H1 (cell line): ENCODE measurements around the gene PPFIA2. TPM values are rescaled to one million over a fixed set of nuclear protein-coding genes. Genes with fewer than 3 reads are reported as not detected.

Experiments
- CTCF ChIA-PET: fragments of 300-600 bp; sonication (Branson Sonifier 250); formaldehyde crosslinking; loops from one replicate; lab custom pipeline; 2021; ENCODE audit not compliant: partially characterized antibody; lab: Charles Lee
- POLR2A ChIA-PET: fragments of 300-600 bp; sonication (Branson Sonifier 250); formaldehyde crosslinking; loops from one replicate; lab custom pipeline; 2021; ENCODE audit warnings: inconsistent platforms; ENCODE audit not compliant: partially characterized antibody; lab: Charles Lee
- DNase-seq, 2 experiments: peaks; one replicate each; pipeline versions ENCODE4 v3.0.0 to v3.0.0-alpha.2; 2010 to 2022; ENCODE audit warnings: low spot score in 2 of 2, low read depth in 1 of 2, mixed read lengths in 1 of 2
- FAIRE-seq: peaks from 2 replicates; lab custom pipeline; 2011; peaks lifted over from hg19 to GRCh38; lab: Jason Lieb, UNC
- H2AFZ ChIP-seq: 2 replicates; pipeline ENCODE4 v1.8.1; 2012; ENCODE audit warnings: low read length, inconsistent platforms
- H2AK5ac ChIP-seq: 2 replicates; pipeline ENCODE4 v1.6.1; 2013; ENCODE audit warnings: low read depth, low read length
- H2BK120ac ChIP-seq: replicated peaks from 2 replicates; pipeline ENCODE3; 2013; ENCODE audit warnings: low read depth, low read length, inconsistent platforms
- H2BK12ac ChIP-seq: 2 replicates; pipeline ENCODE4 v1.6.1; 2013; ENCODE audit warnings: low read depth, low read length
- H2BK15ac ChIP-seq: 2 replicates; pipeline ENCODE4 v1.6.1; 2013; ENCODE audit warnings: low read length
- H2BK20ac ChIP-seq: 2 replicates; pipeline ENCODE4 v1.6.1; 2013; ENCODE audit warnings: low read length
- H2BK5ac ChIP-seq: 2 replicates; pipeline ENCODE4 v1.6.1; 2013; ENCODE audit warnings: low read depth, low read length
- H3K14ac ChIP-seq: 2 replicates; pipeline ENCODE4 v1.6.1; 2013; ENCODE audit warnings: inconsistent platforms; ENCODE audit not compliant: insufficient read length
- H3K18ac ChIP-seq: 2 replicates; pipeline ENCODE4 v1.6.1; 2013; ENCODE audit warnings: low read length; ENCODE audit errors: extremely low read depth
- H3K23ac ChIP-seq: 2 replicates; pipeline ENCODE4 v1.6.1; 2013; ENCODE audit warnings: inconsistent platforms; ENCODE audit not compliant: insufficient read length
- H3K23me2 ChIP-seq: 2 replicates; pipeline ENCODE4 v1.6.1; 2013; ENCODE audit warnings: low read depth, low read length
- H3K27ac ChIP-seq: 2 replicates; pipeline ENCODE4 v1.6.1; 2011; ENCODE audit warnings: low read depth, low read length, inconsistent platforms
- H3K27me3 ChIP-seq, 4 experiments: replicated peaks in 1 of 4; 1 replicate in 1 of 4; 2 replicates in 3 of 4; pipeline versions ENCODE4 v1.6.1 to v1.8.1; 2011 to 2013; ENCODE audit warnings: low read length in 3 of 4, mild to moderate bottlenecking in 3 of 4, inconsistent platforms in 2 of 4, mixed read lengths in 2 of 4, moderate library complexity in 1 of 4; ENCODE audit not compliant: control insufficient read depth in 3 of 4, insufficient read depth in 3 of 4; ENCODE audit errors: extremely low read depth in 1 of 4
- H3K36me3 ChIP-seq, 4 experiments: 2 replicates each; pipeline versions ENCODE4 v1.6.1 to v1.8.1; 2011 to 2013; ENCODE audit warnings: mild to moderate bottlenecking in 4 of 4, low read length in 3 of 4, moderate library complexity in 2 of 4, control low read depth in 1 of 4, inconsistent platforms in 1 of 4; ENCODE audit not compliant: insufficient read depth in 4 of 4, control insufficient read depth in 2 of 4
- H3K4ac ChIP-seq: replicated peaks from 2 replicates; pipeline ENCODE3; 2013; ENCODE audit warnings: low read length, low read depth, mixed read lengths, inconsistent platforms; ENCODE audit not compliant: insufficient read length
- H3K4me1 ChIP-seq, 4 experiments: replicated peaks in 1 of 4; 1 replicate in 1 of 4; 2 replicates in 3 of 4; pipeline versions ENCODE4 v1.6.1 to v1.8.1; 2011 to 2013; ENCODE audit warnings: low read length in 3 of 4, inconsistent platforms in 2 of 4, mixed read lengths in 1 of 4; ENCODE audit not compliant: insufficient read depth in 4 of 4, control insufficient read depth in 3 of 4
- H3K4me2 ChIP-seq, 2 experiments: 2 replicates each; pipeline versions ENCODE4 v1.6.1 to v1.8.1; 2011 to 2013; ENCODE audit warnings: low read depth in 2 of 2, low read length in 2 of 2, control low read depth in 1 of 2, inconsistent platforms in 1 of 2, mild to moderate bottlenecking in 1 of 2; ENCODE audit not compliant: insufficient read depth in 1 of 2
- H3K4me3 ChIP-seq, 4 experiments: fragments of 200-600, 300-600 bp in 1 of 4; sonication (generic), shearing (Covaris generic), sonication (Bioruptor Twin) in 1 of 4; 2 replicates each; pipeline versions ENCODE4 v1.5.1 to v1.8.1; 2011 to 2016; ENCODE audit warnings: low read length in 4 of 4, low read depth in 3 of 4, control low read depth in 2 of 4, inconsistent platforms in 2 of 4, mild to moderate bottlenecking in 2 of 4, mixed read lengths in 1 of 4, moderate library complexity in 1 of 4; ENCODE audit not compliant: insufficient read depth in 2 of 4; ENCODE audit errors: extremely low read depth in 1 of 4
- H3K56ac ChIP-seq: replicated peaks from 2 replicates; pipeline ENCODE3; 2013; ENCODE audit warnings: low read depth, mild to moderate bottlenecking, mixed read lengths, low read length, inconsistent platforms; ENCODE audit not compliant: insufficient read length
- H3K79me1 ChIP-seq: 2 replicates; pipeline ENCODE4 v1.6.1; 2013; ENCODE audit warnings: low read depth, low read length, control low read depth
- H3K79me2 ChIP-seq, 2 experiments: 2 replicates each; pipeline versions ENCODE4 v1.6.1 to v1.8.1; 2012 to 2013; ENCODE audit warnings: low read length in 2 of 2, mild to moderate bottlenecking in 2 of 2, inconsistent platforms in 1 of 2; ENCODE audit not compliant: insufficient read depth in 2 of 2, control insufficient read depth in 1 of 2
- H3K9ac ChIP-seq, 4 experiments: replicated peaks in 1 of 4; 1 replicate in 1 of 4; 2 replicates in 3 of 4; pipeline versions ENCODE4 v1.6.1 to v1.8.1; 2011 to 2013; ENCODE audit warnings: low read depth in 3 of 4, low read length in 3 of 4, control low read depth in 2 of 4, mild to moderate bottlenecking in 2 of 4, moderate library complexity in 2 of 4, inconsistent platforms in 1 of 4; ENCODE audit errors: extremely low read depth in 1 of 4
- H3K9me3 ChIP-seq, 2 experiments: 2 replicates each; pipeline versions ENCODE4 v1.6.1 to v1.8.1; 2012 to 2013; ENCODE audit warnings: mild to moderate bottlenecking in 2 of 2, moderate library complexity in 2 of 2, control low read depth in 1 of 2, inconsistent platforms in 1 of 2, low read depth in 1 of 2, low read length in 1 of 2, mixed read lengths in 1 of 2; ENCODE audit not compliant: insufficient read depth in 2 of 2
- H4K20me1 ChIP-seq, 2 experiments: replicated peaks in 1 of 2; 2 replicates each; pipeline versions ENCODE3 to v1.8.1; 2011 to 2013; ENCODE audit warnings: inconsistent platforms in 2 of 2, low read length in 2 of 2, mild to moderate bottlenecking in 1 of 2; ENCODE audit not compliant: insufficient read depth in 2 of 2, control insufficient read depth in 1 of 2
- H4K5ac ChIP-seq: 2 replicates; pipeline ENCODE4 v1.6.1; 2013; ENCODE audit warnings: low read length, low read depth, mixed read lengths, inconsistent platforms; ENCODE audit not compliant: insufficient read length
- H4K8ac ChIP-seq: 2 replicates; pipeline ENCODE4 v1.8.0; 2013; ENCODE audit warnings: mild to moderate bottlenecking, moderate library complexity, low read length, inconsistent platforms; ENCODE audit not compliant: insufficient read depth; ENCODE audit errors: extremely low read depth
- H4K91ac ChIP-seq: replicated peaks from 2 replicates; pipeline ENCODE3; 2013; ENCODE audit warnings: low read length, mixed read lengths, inconsistent platforms; ENCODE audit not compliant: insufficient read length
- BRCA1 ChIP-seq: IDR thresholded peaks from 2 replicates; pipeline ENCODE4 v1.6.1; 2012; ENCODE audit warnings: low read depth, low read length, improper control_type of control experiment
- CBX8 ChIP-seq: fragments of 300-800, 300-1000 bp; sonication (generic); IDR thresholded peaks from 2 replicates; pipeline ENCODE4 v1.7.1; 2016; ENCODE audit warnings: low read depth, low read length, borderline replicate concordance
- EZH2 ChIP-seq: fragments of 200-600 bp; sonication (generic); IDR thresholded peaks from 2 replicates; pipeline ENCODE4 v1.7.1; 2012; ENCODE audit warnings: low read depth, mild to moderate bottlenecking, moderate library complexity, low read length, inconsistent platforms; ENCODE audit not compliant: severe bottlenecking
- HDAC6 ChIP-seq: IDR thresholded peaks from one replicate; pipeline ENCODE4 v1.7.1; 2012; ENCODE audit warnings: low read depth, mild to moderate bottlenecking, inconsistent platforms, low read length, moderate library complexity
- SIN3A ChIP-seq, 2 experiments: IDR thresholded peaks in 1 of 2; conservative IDR thresholded peaks in 1 of 2; 2 replicates each; pipeline ENCODE4 v1.6.1; 2011 to 2012; ENCODE audit warnings: low read length in 2 of 2, improper control_type of control experiment in 1 of 2, low read depth in 1 of 2, mild to moderate bottlenecking in 1 of 2
- SIX5 ChIP-seq: IDR thresholded peaks from 2 replicates; pipeline ENCODE4 v1.6.1; 2011; ENCODE audit warnings: mild to moderate bottlenecking, low read depth, low read length
- SRF ChIP-seq: IDR thresholded peaks from 2 replicates; pipeline ENCODE4 v1.6.1; 2011; ENCODE audit warnings: mild to moderate bottlenecking, low read depth, low read length, moderate library complexity
- SUZ12 ChIP-seq: fragments of 200-600 bp; sonication (generic); IDR thresholded peaks from 2 replicates; pipeline ENCODE4 v1.6.1; 2012; ENCODE audit warnings: mild to moderate bottlenecking, inconsistent platforms, low read length, moderate library complexity, mixed read lengths
- TAF1 ChIP-seq: IDR thresholded peaks from 2 replicates; pipeline ENCODE4 v1.6.1; 2011; ENCODE audit warnings: mild to moderate bottlenecking, low read depth, low read length
- TAF7 ChIP-seq: optimal IDR thresholded peaks from 2 replicates; pipeline ENCODE3; 2011; ENCODE audit warnings: low read depth, mild to moderate bottlenecking, inconsistent platforms, low read length, moderate library complexity, borderline replicate concordance
- WGBS, 2 experiments: shearing (Covaris generic) in 1 of 2; methylation state at CpG; one replicate each; pipeline versions ENCODE4 v1.1.6 to v1.1.7; 2013 to 2015; ENCODE audit warnings: low lambda C conversion rate in 2 of 2, mixed read lengths in 2 of 2, inconsistent platforms in 1 of 2, low coverage in 1 of 2, missing lambda C conversion rate in 1 of 2; ENCODE audit not compliant: insufficient replicate concordance in 2 of 2, insufficient coverage in 1 of 2, insufficient read length in 1 of 2; ENCODE audit errors: extremely low coverage in 1 of 2, missing lambda C conversion rate in 1 of 2; 5-methylcytosine and 5-hydroxymethylcytosine counted together
- polyA plus RNA-seq, 7 experiments: library from polyadenylated mRNA; depleted of rRNA in 3 of 7; stranded (reverse) in 5 of 7; unstranded in 2 of 7; fragments of >200 nt in 5 of 7; fragments of 200-250 nt in 2 of 7; gene quantifications; 1 replicate in 5 of 7; 2 replicates in 1 of 7; 4 replicates in 1 of 7; pipeline versions ENCODE4 v1.2.1 to v1.2.3, GENCODE V29; 2011 to 2013; ENCODE audit warnings: missing spikeins in 2 of 7, mixed read lengths in 2 of 7
- total RNA-seq: library from RNA; stranded (reverse); fragmentation: NEBNext Ultra II Directional; extraction: Animal tissue kit (Norgen Biotek cat#: 25700); gene quantifications from 2 replicates; pipeline ENCODE4 v1.2.1, GENCODE V29; 2021

PPFIA2 gene
- total and polyA plus RNA-seq, 2 of the 8 experiments (the other 6 are each of a cell fraction or from before 2014, with no cell fraction given), result 1.2 to 1.8 TPM

GRCh38 chr12:81377771-81378170 is 381.4 kb downstream of the PPFIA2 start:
- Histone ChIP-seq H3K4ac (no peak overlapping the region), H2AK5ac (no peak overlapping the region), H2AFZ (no peak overlapping the region; the same call in 1 of the 2 replicates), H3K23ac (no peak overlapping the region), H3K56ac (no peak overlapping the region), H4K20me1 (no peaks in the 10 kb centered on the region), H3K14ac (no peak overlapping the region), H3K79me2 (no peaks in the 10 kb centered on the region), H3K23me2 (no peaks in the 10 kb centered on the region; the same call in 1 of the 2 replicates), H3K79me1 (no peaks in the 10 kb centered on the region), H3K4me1 (no peaks in the 10 kb centered on the region), H2BK15ac (no peak overlapping the region), H3K9ac (no peak overlapping the region), H2BK20ac (no peak overlapping the region), H3K9me3 (no peaks in the 10 kb centered on the region), H3K27ac (no peak overlapping the region), H4K91ac (no peak overlapping the region), H3K18ac (no peak overlapping the region), H3K36me3 (no peaks in the 10 kb centered on the region), H4K8ac (no peak overlapping the region), H2BK120ac (no peak overlapping the region), H3K4me2 (no peak overlapping the region), H4K5ac (no peak overlapping the region), H2BK5ac (no peak overlapping the region), H3K4me3 (no peak overlapping the region), H2BK12ac (no peak overlapping the region), H3K27me3 (no peaks in the 10 kb centered on the region)
- WGBS, 2 experiments, result 95% methylated on average over 4 of the region's 4 CpGs; no CpG with 5 or more reads in 1 of the 2 experiments
- ChIA-PET CTCF (interaction anchor here (1.0 kb wide), 1 partner anchor 74 kb away, joined by 3 read pairs; no protein-coding TSS in a partner anchor), POLR2A (no interaction called here)
- no peak for DNase-seq
- no peak for FAIRE-seq
- no peak for TF ChIP-seq TAF7
- no peak for TF ChIP-seq SUZ12
- TF ChIP-seq HDAC6, result no peak
- TF ChIP-seq SIN3A (conservative IDR thresholded peaks at IDR 0.05 in 1 of 2, IDR thresholded peaks at IDR 0.05 in 1 of 2; ENCODE audit: low read depth in 1 of 2, low read length in 2 of 2), result no peak
- TF ChIP-seq CBX8, result no peak
- no peak for TF ChIP-seq SRF
- TF ChIP-seq EZH2, result no peak
- no peak for TF ChIP-seq BRCA1
- no peak for TF ChIP-seq SIX5
- TF ChIP-seq TAF1, result no peak
